ENCODE results near the gene SAMD14. TPM values are rescaled to one million over a fixed set of nuclear protein-coding genes. Genes with fewer than 3 reads are reported as not detected.

SAMD14 gene
- total RNA-seq, 2 experiments from 2014 or later = 0.35 to 1.1 TPM

DNA sequence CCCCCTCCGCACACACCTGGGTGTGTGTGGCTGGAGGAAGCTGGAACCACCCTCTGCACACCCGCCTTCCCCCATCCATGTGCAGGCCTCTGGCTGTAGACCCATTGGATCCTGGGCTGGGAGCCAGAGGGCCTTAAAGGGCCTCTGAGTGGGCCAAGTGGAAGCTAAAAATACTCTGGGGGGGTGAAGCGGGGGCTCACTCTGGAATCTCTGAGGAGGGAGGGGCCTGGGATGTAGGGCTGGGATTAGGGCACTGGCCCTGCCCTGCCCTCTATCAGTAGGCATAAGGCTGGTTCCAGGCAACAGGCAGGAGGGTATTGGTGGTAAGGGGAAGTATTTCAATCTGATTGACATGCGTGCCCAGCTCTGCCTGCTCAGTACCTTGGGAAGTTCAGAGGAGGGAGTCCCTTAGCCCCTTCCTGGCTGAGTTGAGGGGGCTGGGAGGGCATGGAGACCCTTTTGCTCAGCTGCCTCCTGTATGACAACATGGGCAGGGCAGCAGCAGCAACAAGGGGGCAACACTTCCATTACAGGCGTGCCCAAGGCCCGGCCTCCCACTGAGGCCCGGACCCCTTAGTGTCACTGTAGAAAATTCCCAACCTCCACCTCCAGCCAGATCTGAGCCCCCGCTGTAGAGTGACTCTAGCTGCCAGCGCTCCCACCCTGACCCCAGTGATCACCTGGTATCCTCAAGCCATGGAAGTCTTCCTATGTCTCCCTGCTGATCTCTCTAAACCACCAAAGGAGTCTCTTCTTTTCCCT, 68.8 kb downstream of the SAMD14 start:
- Mint-ChIP-seq H3K27ac (peak overlapping the region; percentile 5), H3K4me1 (peaks cover 11% of the 10 kb centered on the region), H3K4me3 (no peak overlapping the region), H3K9me3 (ENCODE audit: low read depth) (no peaks in the 10 kb centered on the region), H3K36me3 (peaks cover 2% of the 10 kb centered on the region), H3K27me3 (peaks cover 3% of the 10 kb centered on the region)
- ATAC-seq = no peak
- CTCF ChIA-PET = interaction anchor here (0.6 to 1.7 kb wide), 5 partner anchors 8 to 1015 kb away, joined by 3 to 5 read pairs (median 3); no protein-coding TSS in a partner anchor
- DNase-seq = no peak

Other genes starting within 250 kb of the SAMD14 start
- gene DLX4, start 161.0 kb downstream of the SAMD14 start, total RNA-seq = under 1 TPM in 1 of 2 experiments, not detected in 1; 0.23 TPM
- not detected for gene DLX3, start 134.9 kb downstream of the SAMD14 start, total RNA-seq
- gene ITGA3, start 74.0 kb downstream of the SAMD14 start, total RNA-seq = 10 to 100 TPM; 10.3 to 11.3 TPM
- 10 to 100 TPM; 13.6 to 20.9 TPM for gene PDK2, start 34.8 kb downstream of the SAMD14 start, total RNA-seq
- gene PPP1R9B, start 20.5 kb upstream of the SAMD14 start, total RNA-seq = 100 to 1,000 TPM; 108 to 121 TPM
- under 1 TPM in 1 of 2 experiments, not detected in 1; 0.23 TPM for gene SGCA, start 35.8 kb upstream of the SAMD14 start, total RNA-seq
- 1 to 10 TPM in 1 of 2 experiments, under 1 TPM in 1; 0.67 to 1.6 TPM for gene COL1A1, start 71.5 kb upstream of the SAMD14 start, total RNA-seq
- under 1 TPM; 0.07 to 0.09 TPM for gene TMEM92, start 144.3 kb upstream of the SAMD14 start, total RNA-seq
- 10 to 100 TPM; 33.1 to 38.2 TPM for gene XYLT2, start 216.0 kb upstream of the SAMD14 start, total RNA-seq
- 10 to 100 TPM; 65.7 to 81.8 TPM for gene MRPL27, start 243.0 kb upstream of the SAMD14 start, total RNA-seq
- 10 to 100 TPM; 34.0 to 40.8 TPM for gene EME1, start 243.1 kb upstream of the SAMD14 start, total RNA-seq